GM19438 (cell line): ENCODE data around the gene ZNF804A.

Experiments used
- ATAC-seq: cut with Tn5 transposase; IDR thresholded peaks from one replicate; pipeline ENCODE4 v1.9.1; 2021; ENCODE audit warnings: low read depth; ENCODE audit not compliant: unreplicated experiment

The ZNF804A gene

DNA sequence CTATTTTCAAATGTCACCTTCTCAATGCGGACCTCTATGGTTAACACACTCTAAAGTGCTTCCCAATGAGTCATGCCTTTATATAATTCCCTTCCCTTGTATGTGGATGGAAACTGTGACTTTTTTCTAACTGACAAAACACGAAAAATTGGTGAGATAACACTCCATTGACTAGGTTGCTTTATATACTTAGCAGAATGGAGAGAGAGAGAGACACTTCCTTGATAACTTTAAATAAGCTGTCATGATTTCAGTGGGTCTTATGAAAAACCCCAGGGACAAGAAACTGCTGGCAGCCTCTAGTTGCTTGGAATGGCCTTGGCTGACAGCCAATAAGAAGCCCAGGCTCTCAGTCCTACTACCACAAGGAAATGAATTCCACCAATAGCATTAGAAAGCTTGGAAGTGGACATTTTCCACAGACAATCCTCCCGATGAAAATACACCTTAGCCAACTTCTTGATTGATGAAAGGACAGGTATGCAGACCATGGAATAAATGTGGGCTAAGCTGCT is 322.2 kb downstream of the ZNF804A start:
- ATAC-seq, result no peak

DNA sequence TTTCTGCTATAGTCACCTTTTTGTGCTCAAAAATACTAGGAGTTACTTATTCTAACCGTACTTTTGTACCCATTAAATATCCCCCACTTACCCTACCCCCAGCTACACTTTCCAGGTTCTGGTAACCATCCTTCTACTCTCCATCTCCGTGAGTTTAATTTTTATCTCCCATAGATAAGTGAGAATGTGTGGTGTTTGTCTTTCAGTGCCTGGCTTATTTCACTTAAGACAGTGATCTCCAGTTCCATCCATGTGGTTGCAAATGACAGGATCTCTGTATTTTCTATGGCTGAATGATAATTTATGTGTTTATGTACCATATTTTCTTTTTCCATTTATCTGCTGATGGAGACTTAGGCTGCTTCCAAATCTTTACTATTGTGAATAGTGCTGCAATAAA is 323.3 kb downstream of the ZNF804A start:
- no peak for ATAC-seq

- ATAC-seq, result no peak
Observed at GRCh38 chr2:184923751-184924150, 325.4 kb downstream of the ZNF804A start.

GRCh38 chr2:184927040-184927439 is 328.7 kb downstream of the ZNF804A start:
- ATAC-seq, result no peak

DNA sequence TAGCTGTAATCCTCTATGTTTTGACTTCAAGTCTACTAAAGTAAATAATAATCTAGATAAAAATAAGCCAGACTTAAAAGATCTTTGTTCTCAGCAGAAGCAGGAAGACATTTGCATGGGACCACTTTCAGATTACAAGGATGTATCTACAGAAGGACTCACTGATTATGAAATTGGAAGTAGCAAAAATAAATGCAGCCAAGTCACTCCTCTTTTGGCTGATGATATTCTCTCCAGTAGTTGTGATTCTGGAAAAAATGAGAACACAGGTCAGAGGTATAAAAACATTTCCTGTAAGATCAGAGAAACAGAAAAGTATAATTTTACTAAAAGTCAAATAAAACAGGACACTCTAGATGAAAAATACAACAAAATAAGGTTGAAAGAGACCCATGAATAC is 338.4 kb downstream of the ZNF804A start:
- no peak for ATAC-seq

- no peak for ATAC-seq
Observed at GRCh38 chr2:184938221-184938985, 340.1 kb downstream of the ZNF804A start.

DNA sequence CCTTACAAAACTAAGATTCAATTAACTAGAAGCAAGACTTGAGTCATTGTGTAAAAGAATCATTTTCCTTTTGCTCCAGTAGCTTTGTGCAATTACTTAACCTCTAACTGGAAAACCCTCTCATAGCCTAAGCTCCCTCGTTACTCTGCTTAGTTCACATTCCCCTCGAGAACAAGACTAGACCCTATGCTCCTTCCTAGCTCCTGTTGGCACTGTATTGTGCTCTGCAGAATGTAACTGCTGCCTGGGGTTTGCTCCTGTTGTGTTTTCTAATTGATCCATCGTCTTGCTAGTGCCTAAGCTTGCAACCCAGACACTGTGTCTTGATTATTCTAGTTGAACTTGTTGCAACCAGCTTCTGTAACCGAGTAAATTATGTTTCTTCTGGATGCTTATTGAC is 347.0 kb downstream of the ZNF804A start:
- ATAC-seq, result no peak

- ATAC-seq, result no peak
Observed at GRCh38 chr2:184945824-184946223, 347.5 kb downstream of the ZNF804A start.

DNA sequence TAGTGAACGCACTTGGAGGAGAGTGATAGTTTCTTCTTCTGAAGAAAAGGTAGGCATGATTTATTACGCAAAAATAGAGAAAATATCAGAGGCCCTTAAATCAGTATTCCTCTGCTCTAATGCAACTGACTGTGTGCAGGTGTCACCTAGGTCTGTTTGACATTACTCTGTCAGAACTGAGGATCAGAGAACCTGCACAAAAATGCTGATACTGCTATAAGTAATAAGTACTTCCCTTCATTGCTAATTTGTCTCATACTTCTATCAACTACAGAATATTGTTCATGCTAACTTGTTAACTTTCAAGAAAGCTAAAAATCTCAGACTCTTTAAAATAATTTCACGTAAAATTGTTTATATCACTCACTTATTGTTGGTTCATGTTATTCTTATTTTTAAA is 358.5 kb downstream of the ZNF804A start:
- no peak for ATAC-seq

GRCh38 chr2:184971546-184972068 is 373.3 kb downstream of the ZNF804A start:
- no peak for ATAC-seq
